Glomerular visceral epithelial cell (primary cell): Measurements from ENCODE around the gene FBXO7.
A peak's percentile ranks its signal among the peaks of the same experiment; 100 is the strongest.

ENCODE experiments used
- DNase-seq: peaks from one replicate; pipeline ENCODE4 v3.0.0-alpha.2; 2016; ENCODE audit errors: extremely low spot score

FBXO7 gene

GRCh38 chr22:32531931-32532819 lies 57.6 kb downstream of the FBXO7 start:
- DNase-seq = peak; percentile 29

- DNase-seq = no peak
These were observed 58.2 kb downstream of the FBXO7 start for GRCh38 chr22:32532820-32533128.

- no peak for DNase-seq
These were observed 58.9 kb downstream of the FBXO7 start for GRCh38 chr22:32533265-32534111.

GRCh38 chr22:32534252-32535235 lies 59.9 kb downstream of the FBXO7 start:
- no peak for DNase-seq

GRCh38 chr22:32535531-32536190 lies 61.0 kb downstream of the FBXO7 start:
- no peak for DNase-seq

- DNase-seq = no peak
These were observed 61.7 kb downstream of the FBXO7 start for GRCh38 chr22:32536352-32536751.

GRCh38 chr22:32538521-32538920 lies 63.9 kb downstream of the FBXO7 start:
- DNase-seq = no peak

GRCh38 chr22:32539631-32540421 lies 65.2 kb downstream of the FBXO7 start:
- peak; percentile 20 for DNase-seq

GRCh38 chr22:32541481-32541880 lies 66.9 kb downstream of the FBXO7 start:
- no peak for DNase-seq

- DNase-seq = no peak
These were observed 67.6 kb downstream of the FBXO7 start for GRCh38 chr22:32542066-32542676.

- no peak for DNase-seq
These were observed 68.2 kb downstream of the FBXO7 start for GRCh38 chr22:32542677-32543357.

- DNase-seq = no peak
These were observed 70.4 kb downstream of the FBXO7 start for GRCh38 chr22:32544953-32545558.

GRCh38 chr22:32545801-32546200 lies 71.2 kb downstream of the FBXO7 start:
- no peak for DNase-seq

- no peak for DNase-seq
These were observed 71.9 kb downstream of the FBXO7 start for GRCh38 chr22:32546496-32546895.

- no peak for DNase-seq
These were observed 72.3 kb downstream of the FBXO7 start for GRCh38 chr22:32546935-32547334.

GRCh38 chr22:32548039-32548438 lies 73.4 kb downstream of the FBXO7 start:
- no peak for DNase-seq
